GM12872 (cell line): ENCODE measurements around the gene MELTF.

ENCODE experiments used
- CTCF ChIP-seq: IDR thresholded peaks from 3 replicates; pipeline ENCODE4 v1.5.1; 2011; ENCODE audit warnings: low read depth, mild to moderate bottlenecking, low read length, moderate library complexity; ENCODE audit not compliant: insufficient read depth

Gene MELTF

GRCh38 chr3:197029511-197030167 lies at the start of gene MELTF:
MELTF (minus strand) TSS chr3:197029817; CDS start chr3:197029702, 115 bp downstream.
- peak; percentile 74 for TF ChIP-seq CTCF

GRCh38 chr3:197076415-197076814 lies 46.8 kb upstream of the MELTF start:
- TF ChIP-seq CTCF: no peak

GRCh38 chr3:197068077-197068476 lies 38.5 kb upstream of the MELTF start:
- no peak for TF ChIP-seq CTCF

GRCh38 chr3:197064771-197065170 lies 35.2 kb upstream of the MELTF start:
- no peak for TF ChIP-seq CTCF

- no peak for TF ChIP-seq CTCF
Measured at GRCh38 chr3:197062446-197062845, 32.8 kb upstream of the MELTF start.

GRCh38 chr3:197050511-197050910 lies 20.9 kb upstream of the MELTF start:
- TF ChIP-seq CTCF: no peak

GRCh38 chr3:197042539-197042938 lies 12.9 kb upstream of the MELTF start:
- no peak for TF ChIP-seq CTCF
